HFF-Myc (cell line): Measurements from ENCODE around the gene SPRR2F.

ENCODE experiments used
- DNase-seq: peaks from one replicate; pipeline ENCODE4 v3.0.0-alpha.2; 2011; ENCODE audit warnings: low read depth; ENCODE audit errors: extremely low read depth
- H3K4me3 ChIP-seq: replicated peaks from 2 replicates; pipeline ENCODE4 v1.5.1; 2011; ENCODE audit warnings: low read depth, mild to moderate bottlenecking, control low read depth, low read length
- CTCF ChIP-seq: IDR thresholded peaks from 2 replicates; pipeline ENCODE4 v1.5.1; 2012; ENCODE audit warnings: mild to moderate bottlenecking, low read depth, low read length, control low read depth; ENCODE audit errors: missing control alignments

SPRR2F gene

GRCh38 chr1:153072806-153073726 lies 40.2 kb downstream of the SPRR2F start:
- H3K4me3 ChIP-seq: no peak overlapping the region
- no peak for TF ChIP-seq CTCF
- DNase-seq: no peak

- no peak for DNase-seq
- TF ChIP-seq CTCF: no peak
- no peak within 1 kb of the TSS for H3K4me3 ChIP-seq
These were observed 41.8 kb downstream of the SPRR2F start, which contains the start of gene SPRR2B for GRCh38 chr1:153071511-153071910. Gene SPRR2B, minus strand, starts transcription at chr1:153071611. Its CDS starts 772 bp downstream, at chr1:153070839.

GRCh38 chr1:153070243-153070642 lies 43.1 kb downstream of the SPRR2F start:
- no peak for DNase-seq
- H3K4me3 ChIP-seq: no peak overlapping the region
- TF ChIP-seq CTCF: no peak
